MM.1S (cell line): ENCODE results near the gene ACD.
A peak's percentile ranks its signal among the peaks of the same experiment; 100 is the strongest.

Experiments used
- DNase-seq: peaks from one replicate; pipeline ENCODE4 v3.0.0-alpha.2; 2015
- H2AFZ ChIP-seq: fragments of 300-600 bp; sonication (generic); 2 replicates; pipeline ENCODE4 v1.6.0; 2016; ENCODE audit warnings: antibody characterized with exemption, low read length
- H3F3A ChIP-seq: fragments of 300-600 bp; sonication (generic); 2 replicates; pipeline ENCODE4 v1.6.1; 2016; ENCODE audit warnings: mild to moderate bottlenecking, antibody characterized with exemption, low read length, moderate library complexity, mixed read lengths; ENCODE audit not compliant: insufficient read depth
- H3K27ac ChIP-seq: fragments of 300-600 bp; sonication (generic); 2 replicates; pipeline ENCODE4 v1.5.1; 2016; ENCODE audit warnings: mild to moderate bottlenecking, low read length
- H3K27me3 ChIP-seq: fragments of 300-600 bp; sonication (generic); replicated peaks from 2 replicates; pipeline ENCODE4 v1.6.0; 2016; ENCODE audit warnings: low read length; ENCODE audit not compliant: insufficient read depth
- H3K36me3 ChIP-seq: fragments of 300-600 bp; sonication (generic); replicated peaks from 2 replicates; pipeline ENCODE4 v1.6.1; 2016; ENCODE audit warnings: mild to moderate bottlenecking, low read length, mixed read lengths; ENCODE audit not compliant: insufficient read depth
- H3K4me1 ChIP-seq: fragments of 300-600 bp; sonication (generic); 2 replicates; pipeline ENCODE4 v1.6.1; 2016; ENCODE audit warnings: low read length, mixed read lengths
- H3K4me2 ChIP-seq: fragments of 300-600 bp; sonication (generic); 2 replicates; pipeline ENCODE4 v1.6.0; 2016; ENCODE audit warnings: low read depth, low read length
- H3K4me3 ChIP-seq: fragments of 300-600 bp; sonication (generic); 2 replicates; pipeline ENCODE4 v1.5.1; 2016; ENCODE audit warnings: low read length, mixed read lengths
- H3K79me2 ChIP-seq: fragments of 300-600 bp; sonication (generic); 2 replicates; pipeline ENCODE4 v1.6.1; 2016; ENCODE audit warnings: mixed run types, low read length, mixed read lengths
- H3K9ac ChIP-seq: fragments of 300-600 bp; sonication (generic); 2 replicates; pipeline ENCODE4 v1.6.1; 2016; ENCODE audit warnings: low read length, mixed read lengths
- H3K9me2 ChIP-seq: fragments of 300-600 bp; sonication (generic); replicated peaks from 2 replicates; pipeline ENCODE4 v1.6.1; 2016; ENCODE audit warnings: mild to moderate bottlenecking, low read length, mixed read lengths; ENCODE audit not compliant: insufficient read depth
- H3K9me3 ChIP-seq: fragments of 300-600 bp; sonication (generic); replicated peaks from 2 replicates; pipeline ENCODE4 v1.6.1; 2016; ENCODE audit warnings: mild to moderate bottlenecking, low read length, mixed read lengths; ENCODE audit not compliant: insufficient read depth
- H4K20me1 ChIP-seq: fragments of 300-600 bp; sonication (generic); 2 replicates; pipeline ENCODE4 v1.6.1; 2016; ENCODE audit warnings: mild to moderate bottlenecking, low read length, moderate library complexity, mixed read lengths; ENCODE audit not compliant: insufficient read depth
- EZH2 ChIP-seq: fragments of 300-600 bp; sonication (generic); optimal IDR thresholded peaks from 2 replicates; pipeline ENCODE3; 2017; ENCODE audit warnings: low read depth, mild to moderate bottlenecking, antibody characterized with exemption, low read length, mixed read lengths
- EZH2phosphoT487 ChIP-seq: fragments of 300-600 bp; sonication (generic); IDR thresholded peaks from 2 replicates; pipeline ENCODE4 v1.6.1; 2018; ENCODE audit warnings: antibody characterized with exemption, low read length
- TF ChIP-seq, protein P1 (sequence below): fragments of 300-600 bp; sonication (generic); IDR thresholded peaks from 2 replicates; pipeline ENCODE4 v1.5.1; 2016; ENCODE audit warnings: antibody characterized with exemption, low read length, mixed read lengths

The ACD gene

GRCh38 chr16:67672306-67672705 is 12.2 kb upstream of the ACD start:
- Histone ChIP-seq H3K79me2 (no peaks in the 10 kb centered on the region), H3K9me3 (no peaks in the 10 kb centered on the region), H3K4me3 (no peak overlapping the region), H3F3A (peaks cover 6% of the 10 kb centered on the region), H3K27ac (no peak overlapping the region), H3K4me1 (peaks cover 13% of the 10 kb centered on the region), H4K20me1 (no peaks in the 10 kb centered on the region), H3K9me2 (no peaks in the 10 kb centered on the region), H3K27me3 (no peaks in the 10 kb centered on the region), H3K4me2 (no peak overlapping the region), H3K9ac (no peak overlapping the region), H3K36me3 (no peaks in the 10 kb centered on the region), H2AFZ (no peak overlapping the region)
- DNase-seq = no peak
- TF ChIP-seq, protein P1, sequence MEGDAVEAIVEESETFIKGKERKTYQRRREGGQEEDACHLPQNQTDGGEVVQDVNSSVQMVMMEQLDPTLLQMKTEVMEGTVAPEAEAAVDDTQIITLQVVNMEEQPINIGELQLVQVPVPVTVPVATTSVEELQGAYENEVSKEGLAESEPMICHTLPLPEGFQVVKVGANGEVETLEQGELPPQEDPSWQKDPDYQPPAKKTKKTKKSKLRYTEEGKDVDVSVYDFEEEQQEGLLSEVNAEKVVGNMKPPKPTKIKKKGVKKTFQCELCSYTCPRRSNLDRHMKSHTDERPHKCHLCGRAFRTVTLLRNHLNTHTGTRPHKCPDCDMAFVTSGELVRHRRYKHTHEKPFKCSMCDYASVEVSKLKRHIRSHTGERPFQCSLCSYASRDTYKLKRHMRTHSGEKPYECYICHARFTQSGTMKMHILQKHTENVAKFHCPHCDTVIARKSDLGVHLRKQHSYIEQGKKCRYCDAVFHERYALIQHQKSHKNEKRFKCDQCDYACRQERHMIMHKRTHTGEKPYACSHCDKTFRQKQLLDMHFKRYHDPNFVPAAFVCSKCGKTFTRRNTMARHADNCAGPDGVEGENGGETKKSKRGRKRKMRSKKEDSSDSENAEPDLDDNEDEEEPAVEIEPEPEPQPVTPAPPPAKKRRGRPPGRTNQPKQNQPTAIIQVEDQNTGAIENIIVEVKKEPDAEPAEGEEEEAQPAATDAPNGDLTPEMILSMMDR = no peak
- TF ChIP-seq EZH2 = no peak
- no peak for TF ChIP-seq EZH2phosphoT487

GRCh38 chr16:67669499-67670101 is 9.5 kb upstream of the ACD start:
- H3K27me3 ChIP-seq = no peaks in the 10 kb centered on the region
- H3K9ac ChIP-seq = no peak overlapping the region
- H3K4me1 ChIP-seq = peaks cover 21% of the 10 kb centered on the region
- H3K36me3 ChIP-seq = no peaks in the 10 kb centered on the region
- peaks cover 12% of the 10 kb centered on the region; the same call in 1 of the 2 replicates for H3K79me2 ChIP-seq
- no peak overlapping the region for H3K4me3 ChIP-seq
- H2AFZ ChIP-seq = no peak overlapping the region
- H4K20me1 ChIP-seq = no peaks in the 10 kb centered on the region
- peaks cover 11% of the 10 kb centered on the region for H3F3A ChIP-seq
- no peak overlapping the region for H3K27ac ChIP-seq
- H3K9me2 ChIP-seq = no peaks in the 10 kb centered on the region
- no peaks in the 10 kb centered on the region for H3K9me3 ChIP-seq
- DNase-seq = no peak
- TF ChIP-seq EZH2 (no peak), EZH2phosphoT487 (no peak)
- TF ChIP-seq, protein P1 = no peak
- H3K4me2 ChIP-seq = no peak overlapping the region

DNA sequence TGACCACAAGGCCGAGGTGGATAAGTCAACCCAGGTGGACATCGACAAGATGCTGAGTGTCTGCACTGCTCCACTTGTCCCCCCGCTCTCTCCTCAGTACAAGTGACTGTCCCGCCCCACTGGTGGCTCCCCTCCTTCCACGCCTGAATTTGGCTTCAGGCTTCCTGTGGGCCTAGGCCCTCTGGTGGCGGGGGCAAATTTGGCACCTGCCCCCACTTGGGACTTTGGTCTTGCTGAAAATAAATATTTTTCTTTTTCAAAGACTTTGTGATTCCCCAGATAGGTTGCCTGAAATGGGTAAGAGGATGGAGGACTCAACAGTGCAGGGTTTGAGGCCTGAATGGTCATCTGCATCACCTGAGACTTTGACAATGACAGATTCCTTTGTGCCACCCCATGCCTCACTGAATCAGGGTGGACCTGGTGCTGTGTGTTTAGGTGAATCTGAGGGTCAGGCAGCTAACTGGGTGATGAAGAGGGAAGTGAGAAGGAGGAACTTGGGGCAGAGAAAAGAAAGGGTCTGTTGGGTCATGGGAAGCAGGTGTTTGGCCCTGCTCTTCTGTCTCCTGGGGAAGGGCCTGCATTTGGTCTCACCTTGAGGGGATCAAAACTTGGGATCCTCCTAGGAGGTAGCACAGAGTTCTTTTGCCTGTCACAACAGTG is 8.6 kb upstream of the ACD start:
- Histone ChIP-seq H4K20me1 (no peaks in the 10 kb centered on the region), H3K79me2 (peaks cover 12% of the 10 kb centered on the region; the same call in 1 of the 2 replicates), H3F3A (peaks cover 11% of the 10 kb centered on the region), H3K9me3 (no peaks in the 10 kb centered on the region), H3K27ac (no peak overlapping the region; the same call in 1 of the 2 replicates), H3K9me2 (no peaks in the 10 kb centered on the region), H3K9ac (no peak overlapping the region), H3K27me3 (no peaks in the 10 kb centered on the region), H2AFZ (0 out of 2 replicates have a peak overlapping the region, but pooled peaks have one; percentile 45), H3K4me2 (no peak overlapping the region), H3K4me3 (no peak overlapping the region), H3K36me3 (no peaks in the 10 kb centered on the region), H3K4me1 (peaks cover 21% of the 10 kb centered on the region)
- TF ChIP-seq, protein P1 = peak; percentile 35
- no peak for TF ChIP-seq EZH2
- DNase-seq = no peak
